NCI-H82 treated with DMSO at 0.1 percent for 48 hours (cell line): Measurements from ENCODE around the gene RC3H1.
A peak's percentile ranks its signal among the peaks of the same experiment; 100 is the strongest.
"Not testable (repeated sequence)": the region's sequence is repeated elsewhere in the genome, so short reads cannot be mapped to it uniquely, and the experiment has no call there.

ENCODE experiments used
- DNase-seq: peaks from one replicate; lab custom pipeline; 2025; ENCODE audit not compliant: unreplicated experiment; lab: John Stamatoyannopoulos, UW

Gene RC3H1

GRCh38 chr1:174022080-174022975 is at the start of gene RC3H1:
TSS of gene RC3H1 (minus strand) at chr1:174022357. CDS start at chr1:173992985, 29,372 bp downstream.
- peak; percentile 73 for DNase-seq

GRCh38 chr1:174070614-174071013 is 48.5 kb upstream of the RC3H1 start:
- no peak for DNase-seq

GRCh38 chr1:174068000-174068399 is 45.8 kb upstream of the RC3H1 start:
- DNase-seq, result no peak

GRCh38 chr1:174060090-174060489 is 37.9 kb upstream of the RC3H1 start:
- no peak for DNase-seq

- DNase-seq, result no peak
These were observed 36.5 kb upstream of the RC3H1 start for GRCh38 chr1:174058624-174059023.

GRCh38 chr1:174056609-174057008 is 34.5 kb upstream of the RC3H1 start:
- not testable (repeated sequence) for DNase-seq

GRCh38 chr1:174055797-174056196 is 33.6 kb upstream of the RC3H1 start:
- not testable (repeated sequence) for DNase-seq

GRCh38 chr1:174053826-174054225 is 31.7 kb upstream of the RC3H1 start:
- no peak for DNase-seq

- no peak for DNase-seq
These were observed 30.5 kb upstream of the RC3H1 start for GRCh38 chr1:174052621-174053020.

GRCh38 chr1:174051956-174052355 is 29.8 kb upstream of the RC3H1 start:
- no peak for DNase-seq

- DNase-seq, result no peak
These were observed 27.4 kb upstream of the RC3H1 start for GRCh38 chr1:174049514-174049913.

- DNase-seq, result no peak
These were observed 22.5 kb upstream of the RC3H1 start for GRCh38 chr1:174044418-174045222.

GRCh38 chr1:174042509-174042908 is 20.4 kb upstream of the RC3H1 start:
- not testable (repeated sequence) for DNase-seq

- no peak for DNase-seq
These were observed 19.2 kb upstream of the RC3H1 start for GRCh38 chr1:174041369-174041768.

GRCh38 chr1:174040387-174040786 is 18.2 kb upstream of the RC3H1 start:
- DNase-seq, result no peak

GRCh38 chr1:174039027-174039426 is 16.9 kb upstream of the RC3H1 start:
- DNase-seq, result no peak

GRCh38 chr1:174036798-174037197 is 14.6 kb upstream of the RC3H1 start:
- DNase-seq, result no peak

- DNase-seq, result no peak
These were observed 14.0 kb upstream of the RC3H1 start for GRCh38 chr1:174036204-174036603.

- DNase-seq, result no peak
These were observed 10.6 kb upstream of the RC3H1 start for GRCh38 chr1:174032671-174033222.

GRCh38 chr1:174031099-174031498 is 8.9 kb upstream of the RC3H1 start:
- DNase-seq, result no peak

GRCh38 chr1:174028495-174028894 is 6.3 kb upstream of the RC3H1 start:
- no peak for DNase-seq

- DNase-seq, result peak; percentile 98
These were observed 1.3 kb upstream of the RC3H1 start for GRCh38 chr1:174023440-174023839.
